K562 (cell line): ENCODE measurements around the gene MAPT. TPM values are rescaled to one million over a fixed set of nuclear protein-coding genes. Genes with fewer than 3 reads are reported as not detected.

Experiments used
- ATAC-seq: fragments of 200-7000 bp; cut with Tn5 transposase; 3 replicates; pipeline ENCODE4 v1.9.1; 2020; ENCODE audit warnings: moderate library complexity
- BruUV-seq: library from RNA; stranded (reverse); fragments of 400-500 nt; replicated peaks from 2 replicates; lab custom pipeline; 2021; lab: Mats Ljungman, UMichigan
- CTCF ChIA-PET: fragments of 300-600 bp; formaldehyde crosslinking; extraction: SDS; loops from one replicate; lab custom pipeline; 2021; ENCODE audit warnings: low intra/inter-chr PET ratio; lab: Yijun Ruan, JAX
- POLR2A ChIA-PET: fragments of 300-600, 350-650 bp; sonication (Branson Sonifier 250); formaldehyde crosslinking; extraction: SDS; loops from one replicate; lab custom pipeline; 2021; ENCODE audit warnings: antibody characterized with exemption, inconsistent platforms; lab: Yijun Ruan, JAX
- DNase-seq, 4 experiments: peaks; one replicate each; pipeline versions ENCODE4 v3.0.0 to v3.0.0-alpha.2; 2011 to 2018; ENCODE audit warnings: low spot score in 3 of 4, mixed read lengths in 3 of 4; ENCODE audit errors: extremely low read depth in 1 of 4
- FAIRE-seq: peaks from 2 replicates; lab custom pipeline; 2011; peaks lifted over from hg19 to GRCh38; lab: Jason Lieb, UNC
- H2AFZ ChIP-seq: 2 replicates; pipeline ENCODE4 v1.6.0; 2011; ENCODE audit warnings: low read depth, low read length, control low read depth, inconsistent platforms
- H3K27ac ChIP-seq: fragments of 200-600 bp; 3 replicates; pipeline ENCODE4 v1.8.0; 2011; ENCODE audit warnings: low read depth, mild to moderate bottlenecking, control low read depth, inconsistent platforms, low read length, moderate library complexity, mixed read lengths; ENCODE audit errors: extremely low read depth
- H3K27me3 ChIP-seq, 2 experiments: fragments of 300-600 bp in 1 of 2; 2 replicates in 1 of 2; 3 replicates in 1 of 2; pipeline versions ENCODE4 v1.6.0 to v1.8.0; 2011; ENCODE audit warnings: inconsistent platforms in 2 of 2, low read length in 2 of 2, mild to moderate bottlenecking in 1 of 2, mixed read lengths in 1 of 2, moderate library complexity in 1 of 2; ENCODE audit not compliant: control insufficient read depth in 2 of 2, insufficient read depth in 2 of 2
- H3K36me3 ChIP-seq: fragments of 300-600 bp; 3 replicates; pipeline ENCODE4 v1.8.0; 2011; ENCODE audit warnings: mild to moderate bottlenecking, low read length, inconsistent platforms; ENCODE audit not compliant: control insufficient read depth, insufficient read depth
- H3K4me1 ChIP-seq, 2 experiments: fragments of 200-600 bp in 1 of 2; replicated peaks in 1 of 2; 2 replicates in 1 of 2; 3 replicates in 1 of 2; pipeline versions ENCODE4 v1.5.1 to v1.8.0; 2011; ENCODE audit warnings: inconsistent platforms in 2 of 2, low read length in 2 of 2, mild to moderate bottlenecking in 1 of 2, mixed read lengths in 1 of 2, moderate library complexity in 1 of 2; ENCODE audit not compliant: control insufficient read depth in 2 of 2, insufficient read depth in 2 of 2
- H3K4me2 ChIP-seq: 2 replicates; pipeline ENCODE4 v1.6.1; 2011; ENCODE audit warnings: low read length, control low read depth, inconsistent platforms, mixed read lengths; ENCODE audit not compliant: insufficient read depth
- H3K4me3 ChIP-seq: fragments of 200-600 bp; sonication (generic), shearing (Covaris generic); 2 replicates; pipeline ENCODE4 v1.5.1; 2016; ENCODE audit warnings: control low read depth, inconsistent platforms
- H3K79me2 ChIP-seq: fragments of 200-600 bp; 3 replicates; pipeline ENCODE4 v1.8.0; 2011; ENCODE audit warnings: low read length, inconsistent platforms; ENCODE audit not compliant: control insufficient read depth, insufficient read depth
- H3K9ac ChIP-seq, 2 experiments: 2 replicates each; pipeline versions ENCODE4 v1.6.0 to v1.6.1; 2011; ENCODE audit warnings: low read depth in 2 of 2, low read length in 2 of 2, control low read depth in 1 of 2, inconsistent platforms in 1 of 2, mild to moderate bottlenecking in 1 of 2, mixed read lengths in 1 of 2; ENCODE audit not compliant: insufficient read depth in 1 of 2
- H3K9me1 ChIP-seq: one replicate; pipeline ENCODE4 v1.6.0; 2011; ENCODE audit warnings: inconsistent platforms, mild to moderate bottlenecking, low read length, moderate library complexity; ENCODE audit not compliant: control insufficient read depth, insufficient read depth
- H3K9me3 ChIP-seq: replicated peaks from 2 replicates; pipeline ENCODE4 v1.5.1; 2011; ENCODE audit warnings: low read depth, low read length, inconsistent platforms; ENCODE audit not compliant: control insufficient read depth, insufficient read depth
- H4K20me1 ChIP-seq: replicated peaks from 2 replicates; pipeline ENCODE4 v1.6.1; 2011; ENCODE audit warnings: low read length, inconsistent platforms, mixed read lengths; ENCODE audit not compliant: control insufficient read depth, insufficient read depth
- ARNT ChIP-seq, 2 experiments: fragments of 450-650 bp; IDR thresholded peaks; 2 replicates each; pipeline ENCODE4 v1.6.1; 2016; ENCODE audit warnings: mild to moderate bottlenecking in 1 of 2
- ATF1 ChIP-seq, 2 experiments: fragments of 450-650 bp in 1 of 2; IDR thresholded peaks; 2 replicates each; pipeline ENCODE4 v1.6.1; 2016; ENCODE audit warnings: missing compliant biosample characterization in 1 of 2, missing genetic modification characterization in 1 of 2
- GABPB1 ChIP-seq: sonication (generic); formaldehyde crosslinking; IDR thresholded peaks from 2 replicates; pipeline ENCODE4 v1.8.0; 2022; ENCODE audit warnings: mild to moderate bottlenecking, missing genetic modification reagents
- KAT2B ChIP-seq: IDR thresholded peaks from one replicate; pipeline ENCODE4 v1.6.1; 2012; ENCODE audit warnings: low read depth, mild to moderate bottlenecking, control low read depth, inconsistent platforms, low read length, moderate library complexity
- MAFG ChIP-seq: fragments of 450-650 bp; conservative IDR thresholded peaks from 2 replicates; pipeline ENCODE4 v1.6.1; 2016; ENCODE audit warnings: missing genetic modification characterization, missing compliant biosample characterization
- MAFK ChIP-seq: IDR thresholded peaks from 2 replicates; pipeline ENCODE4 v1.6.1; 2011; ENCODE audit warnings: low read length, improper control_type of control experiment
- MCM5 ChIP-seq: fragments of 450-650 bp; IDR thresholded peaks from 2 replicates; pipeline ENCODE4 v1.6.1; 2016; ENCODE audit warnings: low read depth
- MYBL2 ChIP-seq, 2 experiments: fragments of 450-650 bp in 1 of 2; sonication (generic) in 1 of 2; formaldehyde crosslinking in 1 of 2; IDR thresholded peaks; 2 replicates each; pipeline versions ENCODE4 v1.6.1 to v1.8.1; 2017 to 2022; ENCODE audit warnings: borderline replicate concordance in 1 of 2, inconsistent platforms in 1 of 2, low read depth in 1 of 2, mild to moderate bottlenecking in 1 of 2, missing genetic modification reagents in 1 of 2, moderate library complexity in 1 of 2
- RBM34 ChIP-seq: fragments of 200-400 bp; formaldehyde crosslinking; IDR thresholded peaks from 2 replicates; pipeline ENCODE4 v1.6.1; 2018; ENCODE audit warnings: low read length, borderline replicate concordance; ENCODE audit not compliant: insufficient read depth
- SMAD1 ChIP-seq: fragments of 150-350 bp; IDR thresholded peaks from 2 replicates; pipeline ENCODE4 v1.6.1; 2014; ENCODE audit warnings: low read length, low read depth; ENCODE audit not compliant: partially characterized antibody
- TEAD4 ChIP-seq, 2 experiments: sonication (generic) in 1 of 2; formaldehyde crosslinking in 1 of 2; IDR thresholded peaks; 2 replicates each; pipeline versions ENCODE4 v1.6.1 to v1.8.0; 2012 to 2022; ENCODE audit warnings: borderline replicate concordance in 1 of 2, inconsistent platforms in 1 of 2, low read length in 1 of 2, mild to moderate bottlenecking in 1 of 2, missing genetic modification reagents in 1 of 2
- ZNF239 ChIP-seq: fragments of 250-450 bp; sonication (Bioruptor Pico); IDR thresholded peaks from 2 replicates; pipeline ENCODE4 v1.4.0; 2020; ENCODE audit warnings: mild to moderate bottlenecking
- ZNF408 ChIP-seq: fragments of 250-450 bp; sonication (Bioruptor Pico); IDR thresholded peaks from 2 replicates; pipeline ENCODE4 v1.4.0; 2020; ENCODE audit warnings: low read depth, mild to moderate bottlenecking, moderate library complexity
- ZNF785 ChIP-seq: fragments of 250-450 bp; sonication (Bioruptor Pico); IDR thresholded peaks from 2 replicates; pipeline ENCODE4 v1.4.0; 2020; ENCODE audit warnings: mild to moderate bottlenecking
- WGBS: fragments of 100-300 bp; shearing (Covaris generic); methylation state at CpG from one replicate; pipeline ENCODE4 v1.1.6; 2016; ENCODE audit warnings: low coverage, mixed read lengths; ENCODE audit not compliant: insufficient coverage; ENCODE audit errors: missing lambda C conversion rate; 5-methylcytosine and 5-hydroxymethylcytosine counted together
- in situ Hi-C: fragments of 300-500 bp; cut with MboI; formaldehyde crosslinking; loops from 4 replicates; pipeline ENCODE4 v1.15.0; 2018; ENCODE audit warnings: inconsistent platforms, mixed read lengths
- intact Hi-C: fragments of 100-400 bp; cut with micrococcal nuclease; formaldehyde crosslinking; loops from 2 replicates; pipeline ENCODE4 v1.14.2; 2022
- polyA plus RNA-seq, 8 experiments: library from polyadenylated mRNA; depleted of rRNA in 4 of 8; stranded (reverse) in 5 of 8; unstranded in 3 of 8; fragments of >200 nt; fragmentation: Nextera tagmentation in 2 of 8; fragmentation: Illumina TruSeq in 1 of 8; extraction: Ambion mirVana in 2 of 8; extraction: Trizol in 1 of 8; gene quantifications; 2 replicates each; pipeline versions ENCODE4 v1.2.1 to v1.2.3, GENCODE V29; 2011 to 2014; ENCODE audit warnings: inconsistent platforms in 1 of 8, missing spikeins in 1 of 8
- total RNA-seq, 7 experiments: library from RNA; depleted of rRNA in 6 of 7; stranded (reverse); fragments of >200 nt in 6 of 7; fragmentation: Illumina TruSeq in 2 of 7; extraction: Trizol in 2 of 7; gene quantifications; 2 replicates each; pipeline versions ENCODE4 v1.2.1 to v1.2.3, GENCODE V29; 2011 to 2021; ENCODE audit warnings: low replicate concordance in 1 of 7
- TF ChIP-seq, protein P1 (sequence below): sonication (generic); formaldehyde crosslinking; IDR thresholded peaks from 2 replicates; pipeline ENCODE4 v1.8.0; 2022; ENCODE audit warnings: mild to moderate bottlenecking, missing genetic modification reagents

The MAPT gene
- total and polyA plus RNA-seq, 9 of the 15 experiments (the other 6 are each of a cell fraction or from before 2014, with no cell fraction given): 0.04 to 1.1 (median 0.36) TPM

DNA sequence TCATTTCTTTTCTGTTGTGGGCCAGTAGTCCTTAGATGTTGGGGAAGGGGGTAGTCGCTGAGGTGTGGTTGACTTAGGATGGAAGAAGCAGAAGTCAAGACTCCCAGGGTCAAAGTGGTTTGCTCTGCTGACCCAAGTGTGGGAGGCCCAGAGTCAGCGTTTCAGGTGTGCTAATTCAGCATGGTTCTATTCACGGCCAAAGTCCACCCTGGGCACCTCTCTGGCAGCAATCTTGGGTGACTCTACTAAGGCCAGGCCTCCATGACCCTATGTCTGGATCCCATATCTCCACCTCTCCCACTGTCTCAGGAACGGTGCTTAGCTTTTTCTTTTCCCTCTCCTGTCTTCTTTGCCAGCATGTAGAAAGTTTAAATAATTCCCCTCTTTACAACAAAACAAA, 32.9 kb downstream of the MAPT start:
- POLR2A ChIA-PET: no interaction called here
- no peaks in the 10 kb centered on the region for H4K20me1 ChIP-seq
- no peak for TF ChIP-seq ZNF239 (CRISPR knock-in tag)
- TF ChIP-seq GABPB1 (CRISPR knock-in tag): no peak
- TF ChIP-seq SMAD1: no peak
- TF ChIP-seq KAT2B: no peak
- TF ChIP-seq TEAD4 (IDR thresholded peaks at IDR 0.05; ENCODE audit: low read length): no peak
- no peak for TF ChIP-seq TEAD4 (CRISPR knock-in tag; IDR thresholded peaks at IDR 0.05; ENCODE audit: borderline replicate concordance)
- H3K4me3 ChIP-seq: no peak overlapping the region
- 15% methylated on average over 4 of the region's 4 CpGs for WGBS
- in situ Hi-C loops (no loop called here), intact Hi-C loops (no loop called here)
- CTCF ChIA-PET: no interaction called here
- no peaks in the 10 kb centered on the region for H3K9me1 ChIP-seq
- no peak for ATAC-seq
- H3K27me3 ChIP-seq: peaks cover 0 to 8% of the 10 kb centered on the region in 2 experiments; a peak in 2 of 5 replicates
- no peak overlapping the region for H3K27ac ChIP-seq
- H3K36me3 ChIP-seq: no peaks in the 10 kb centered on the region
- no peak for DNase-seq
- BruUV-seq: no TSS peak
- H2AFZ ChIP-seq: no peak overlapping the region
- H3K9me3 ChIP-seq: no peaks in the 10 kb centered on the region
- H3K4me2 ChIP-seq: no peak overlapping the region
- no peak overlapping the region for H3K9ac ChIP-seq
- peaks cover 3 to 6% of the 10 kb centered on the region in 2 experiments; a peak in 2 of 5 replicates for H3K4me1 ChIP-seq
- FAIRE-seq: no peak
- H3K79me2 ChIP-seq: no peaks in the 10 kb centered on the region

DNA sequence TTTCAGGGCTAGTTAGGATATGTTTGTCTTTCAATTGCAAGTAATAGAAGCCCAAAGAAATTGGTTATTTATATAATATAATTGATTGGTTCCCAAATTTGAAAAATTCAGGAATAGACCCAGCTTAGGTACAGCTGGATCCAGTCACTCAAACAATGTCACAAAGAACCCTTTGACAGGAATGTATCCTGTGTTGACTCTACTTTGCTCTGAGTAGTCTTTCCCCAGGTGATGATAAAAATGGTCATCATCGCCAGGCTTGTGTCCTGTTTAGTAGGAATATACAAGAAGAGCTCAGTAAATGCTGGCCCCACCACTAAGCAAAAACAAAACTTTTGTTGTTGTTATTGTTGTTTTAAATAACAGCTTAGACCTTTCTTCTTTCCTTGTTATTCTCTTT, 35.0 kb downstream of the MAPT start:
- CTCF ChIA-PET: no interaction called here
- Histone ChIP-seq H3K4me1 (peaks cover 3 to 6% of the 10 kb centered on the region in 2 experiments; a peak in 2 of 5 replicates), H3K4me3 (no peak overlapping the region), H3K9me1 (no peaks in the 10 kb centered on the region), H4K20me1 (no peaks in the 10 kb centered on the region), H3K27ac (no peak overlapping the region), H3K9me3 (no peaks in the 10 kb centered on the region), H2AFZ (no peak overlapping the region), H3K9ac (no peak overlapping the region), H3K27me3 (peaks cover under 1 to 5% of the 10 kb centered on the region in 2 experiments; a peak in 4 of 5 replicates), H3K36me3 (no peaks in the 10 kb centered on the region), H3K4me2 (no peak overlapping the region), H3K79me2 (no peaks in the 10 kb centered on the region)
- POLR2A ChIA-PET: interaction anchor here (0.7 kb wide), 1 partner anchor 9 kb away, joined by 3 read pairs; no protein-coding TSS in a partner anchor
- FAIRE-seq: no peak
- 50% methylated on average over 1 of the region's 1 CpG for WGBS
- DNase-seq: no peak
- no peak for ATAC-seq
- in situ Hi-C loops (no loop called here), intact Hi-C loops (no loop called here)
- BruUV-seq: no TSS peak
- TF ChIP-seq ARNT (IDR thresholded peaks at IDR 0.05) (no peak), MYBL2 (IDR thresholded peaks at IDR 0.05; ENCODE audit: low read depth) (no peak), MYBL2 (CRISPR knock-in tag; IDR thresholded peaks at IDR 0.05; ENCODE audit: borderline replicate concordance) (no peak), MAFK (no peak), MAFG (tag) (no peak), ZNF785 (CRISPR knock-in tag) (no peak), RBM34 (no peak), MCM5 (no peak), ATF1 (CRISPR knock-in tag; IDR thresholded peaks at IDR 0.05) (no peak), ATF1 (tag; IDR thresholded peaks at IDR 0.05) (no peak), TEAD4 (IDR thresholded peaks at IDR 0.05; ENCODE audit: low read length) (no peak), TEAD4 (CRISPR knock-in tag; IDR thresholded peaks at IDR 0.05; ENCODE audit: borderline replicate concordance) (no peak), ZNF408 (no peak)
- TF ChIP-seq, protein P1, sequence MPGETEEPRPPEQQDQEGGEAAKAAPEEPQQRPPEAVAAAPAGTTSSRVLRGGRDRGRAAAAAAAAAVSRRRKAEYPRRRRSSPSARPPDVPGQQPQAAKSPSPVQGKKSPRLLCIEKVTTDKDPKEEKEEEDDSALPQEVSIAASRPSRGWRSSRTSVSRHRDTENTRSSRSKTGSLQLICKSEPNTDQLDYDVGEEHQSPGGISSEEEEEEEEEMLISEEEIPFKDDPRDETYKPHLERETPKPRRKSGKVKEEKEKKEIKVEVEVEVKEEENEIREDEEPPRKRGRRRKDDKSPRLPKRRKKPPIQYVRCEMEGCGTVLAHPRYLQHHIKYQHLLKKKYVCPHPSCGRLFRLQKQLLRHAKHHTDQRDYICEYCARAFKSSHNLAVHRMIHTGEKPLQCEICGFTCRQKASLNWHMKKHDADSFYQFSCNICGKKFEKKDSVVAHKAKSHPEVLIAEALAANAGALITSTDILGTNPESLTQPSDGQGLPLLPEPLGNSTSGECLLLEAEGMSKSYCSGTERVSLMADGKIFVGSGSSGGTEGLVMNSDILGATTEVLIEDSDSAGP (CRISPR knock-in tag): no peak
